Kidney (tissue), 14 donors: ENCODE data around the gene DLG2. TPM values are rescaled to one million over a fixed set of nuclear protein-coding genes. Genes with fewer than 3 reads are reported as not detected.
"Not testable (repeated sequence)": the region's sequence is repeated elsewhere in the genome, so short reads cannot be mapped to it uniquely, and the experiment has no call there.

Experiments
- DNase-seq, 5 donors: peaks; one replicate each; pipeline ENCODE4 v3.0.0-alpha.2; 2013 to 2020
- FAIRE-seq: peaks from 2 replicates; lab custom pipeline; 2012; peaks lifted over from hg19 to GRCh38; lab: Jason Lieb, UNC
- H3K27ac ChIP-seq, 2 donors: one replicate each; pipeline ENCODE4 v1.7.0; 2013; ENCODE audit warnings: low read depth in 2 of 2, low read length in 2 of 2, inconsistent platforms in 1 of 2
- H3K27me3 ChIP-seq: one replicate; pipeline ENCODE4 v1.7.1; 2013; ENCODE audit warnings: low read length, inconsistent platforms; ENCODE audit not compliant: control insufficient read depth, insufficient read depth
- H3K36me3 ChIP-seq, 3 donors: one replicate each; pipeline versions ENCODE4 v1.7.0 to v1.7.1; 2013; ENCODE audit warnings: low read length in 3 of 3, control low read depth in 1 of 3, inconsistent platforms in 1 of 3; ENCODE audit not compliant: insufficient read depth in 3 of 3, control insufficient read depth in 2 of 3
- H3K4me1 ChIP-seq, 3 donors: one replicate each; pipeline versions ENCODE4 v1.7.0 to v1.7.1; 2013; ENCODE audit warnings: low read length in 3 of 3, inconsistent platforms in 1 of 3, low read depth in 1 of 3; ENCODE audit not compliant: control insufficient read depth in 2 of 3, insufficient read depth in 2 of 3
- H3K4me3 ChIP-seq, 3 donors: one replicate each; pipeline versions ENCODE4 v1.7.0 to v1.8.1; 2013; ENCODE audit warnings: low read length in 3 of 3, control low read depth in 1 of 3, inconsistent platforms in 1 of 3
- H3K9ac ChIP-seq, 3 donors: one replicate each; pipeline versions ENCODE4 v1.7.0 to v1.7.1; 2013; ENCODE audit warnings: low read length in 3 of 3, control low read depth in 1 of 3, inconsistent platforms in 1 of 3
- H3K9me3 ChIP-seq, 3 donors: one replicate each; pipeline versions ENCODE4 v1.7.0 to v1.7.1; 2013; ENCODE audit warnings: low read length in 3 of 3, control low read depth in 1 of 3, inconsistent platforms in 1 of 3; ENCODE audit not compliant: control insufficient read depth in 2 of 3, insufficient read depth in 1 of 3
- CTCF ChIP-seq: IDR thresholded peaks from 3 replicates; pipeline ENCODE4 v1.5.1; 2012; ENCODE audit warnings: mild to moderate bottlenecking, moderate library complexity, borderline replicate concordance; ENCODE audit not compliant: insufficient read depth; ENCODE audit errors: extremely low read depth
- intact Hi-C: fragments of 100-400 bp; cut with DNase I; formaldehyde crosslinking; loops from one replicate; pipeline ENCODE4 v1.11.1; 2022
- polyA plus RNA-seq: library from polyadenylated mRNA; stranded (reverse); fragments of 350-450 nt; fragmentation: Illumina TruSeq; extraction: RNeasy Lipid Tissue Mini Kit (QIAGEN cat#74804); gene quantifications from one replicate; pipeline ENCODE4 v1.2.3, GENCODE V29; 2014; ENCODE audit warnings: low read depth, low replicate concordance; ENCODE audit not compliant: insufficient read depth
- total RNA-seq: library from RNA; stranded (reverse); fragmentation: NEBNext Ultra II Directional; extraction: Animal tissue kit (Norgen Biotek cat#: 25700); gene quantifications from one replicate; pipeline ENCODE4 v1.2.1, GENCODE V29; 2021
- donor health status: control.
- donor health status: control.
- donor health status: control.
- donor health status: control.
- donor health status: control.
- donor health status: DM: yes; HTN: yes; CAD: no.
- donor health status: Normal renal cell carcinoma (clear cell type).

The DLG2 gene
- total and polyA plus RNA-seq, 2 donors from 2014 or later: 2.9 to 7.2 TPM

- peak in 2 of 5 donors; percentile 18 to 65 for DNase-seq
- Histone ChIP-seq H3K9ac (no peak overlapping the region), H3K36me3 (no peaks in the 10 kb centered on the region), H3K27ac (no peak overlapping the region), H3K4me1 (no peaks in the 10 kb centered on the region), H3K9me3 (no peaks in the 10 kb centered on the region), H3K27me3 (no peaks in the 10 kb centered on the region), H3K4me3 (no peak overlapping the region)
- no peak for TF ChIP-seq CTCF
- no peak for FAIRE-seq
- intact Hi-C loops: no loop called here
Observed at GRCh38 chr11:83424376-83425136, 2202.6 kb downstream of the DLG2 start.

- H3K27ac ChIP-seq, intact Hi-C loops, H3K4me1 ChIP-seq, FAIRE-seq, H3K4me3 ChIP-seq, H3K9me3 ChIP-seq, H3K9ac ChIP-seq, H3K36me3 ChIP-seq, H3K27me3 ChIP-seq, DNase-seq: not testable (repeated sequence)
Observed at GRCh38 chr11:83422641-83423040, 2204.5 kb downstream of the DLG2 start.

- FAIRE-seq: no peak
Observed at GRCh38 chr11:83410605-83411565, 2216.3 kb downstream of the DLG2 start.

More at GRCh38 chr11:83410605-83411565, 2216.3 kb downstream of the DLG2 start:
- peak in 3 of 5 donors; percentile 11 to 37 (median 28) for DNase-seq
- no peak overlapping the region for H3K4me3 ChIP-seq
- no peak for TF ChIP-seq CTCF
- no peak overlapping the region for H3K9ac ChIP-seq
- no peak overlapping the region for H3K27ac ChIP-seq
- H3K4me1 ChIP-seq: no peaks in the 10 kb centered on the region
- H3K36me3 ChIP-seq: no peaks in the 10 kb centered on the region
- H3K27me3 ChIP-seq: no peaks in the 10 kb centered on the region
- intact Hi-C loops: no loop called here
- no peaks in the 10 kb centered on the region for H3K9me3 ChIP-seq
